MV-4-11 (cell line): Measurements from ENCODE around the gene SCOC.

Experiments
- DNase-seq: peaks from one replicate; lab custom pipeline; 2025; lab: John Stamatoyannopoulos, UW

Gene SCOC

DNA sequence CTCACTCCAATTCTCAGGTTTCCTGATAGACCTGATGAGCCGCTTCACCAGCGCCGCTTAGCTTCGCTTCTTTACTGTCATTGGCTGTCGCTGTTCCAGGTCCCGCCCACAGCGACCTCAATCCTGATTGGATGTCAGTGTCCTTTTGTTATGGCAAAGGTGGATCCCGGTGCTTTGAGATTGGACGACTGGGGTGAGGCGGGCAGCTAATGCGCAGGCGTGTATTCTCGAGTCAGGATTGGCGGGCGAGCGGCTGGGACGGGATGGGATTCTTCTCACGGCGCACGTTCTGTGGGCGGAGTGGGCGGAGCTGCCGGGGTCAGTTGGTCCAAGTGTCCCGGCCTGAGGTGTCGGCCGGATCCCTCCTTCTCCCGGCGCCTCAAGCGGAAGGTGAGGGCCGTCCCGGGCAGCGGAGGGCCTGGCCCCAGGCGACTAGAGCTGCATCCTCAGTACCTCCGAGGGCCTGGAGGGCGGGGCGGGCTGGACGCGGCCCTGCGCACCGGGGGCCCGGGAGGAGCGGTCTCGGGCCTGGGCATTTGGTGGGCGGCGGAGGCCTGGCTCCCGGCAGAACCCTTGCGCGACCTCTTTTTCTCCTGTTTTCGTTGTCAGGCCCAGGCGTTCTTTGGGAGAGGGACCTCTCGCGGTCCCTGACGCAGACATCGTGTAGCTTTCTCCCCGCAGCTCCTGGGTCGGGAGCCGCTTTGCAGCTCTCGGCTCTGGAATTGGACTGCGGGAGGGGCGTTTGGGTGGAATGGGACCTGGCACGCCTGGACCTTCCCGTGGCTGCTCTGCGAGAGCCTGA is at the start of gene SCOC:
TSS of gene SCOC (plus strand) at position 319 of the 802 bp plus-strand sequence. CDS start 5,525 bp downstream, outside the sequence.
- peak; percentile 99 for DNase-seq

DNA sequence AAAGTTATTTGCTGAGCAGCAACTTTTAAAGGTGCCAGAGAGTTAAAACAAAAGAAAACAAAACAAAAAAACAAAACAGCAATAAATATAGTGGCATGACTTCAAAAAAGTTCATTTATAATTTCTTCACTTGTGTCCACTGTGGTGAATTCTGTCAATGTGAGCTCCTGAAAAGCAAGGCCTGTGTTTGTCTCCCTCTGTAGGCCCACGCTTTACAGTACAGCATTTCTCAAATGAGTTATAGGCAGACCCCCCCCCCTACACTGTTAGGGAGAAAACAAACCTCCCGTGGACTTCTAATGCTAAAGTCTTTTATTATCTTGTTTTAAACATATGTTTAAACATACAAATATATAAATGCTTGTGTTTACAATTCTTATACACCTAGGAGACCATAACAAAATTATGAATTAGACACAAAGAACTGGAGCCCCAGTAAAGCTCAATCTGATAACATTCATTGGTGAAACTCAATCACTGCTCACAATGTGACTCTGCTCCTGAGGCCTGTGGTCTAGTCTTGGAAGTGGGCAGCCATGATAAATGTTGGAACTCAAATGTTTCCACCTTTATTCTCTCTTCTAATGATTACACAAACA is 47.0 kb upstream of the SCOC start:
- peak; percentile 6 for DNase-seq

DNA sequence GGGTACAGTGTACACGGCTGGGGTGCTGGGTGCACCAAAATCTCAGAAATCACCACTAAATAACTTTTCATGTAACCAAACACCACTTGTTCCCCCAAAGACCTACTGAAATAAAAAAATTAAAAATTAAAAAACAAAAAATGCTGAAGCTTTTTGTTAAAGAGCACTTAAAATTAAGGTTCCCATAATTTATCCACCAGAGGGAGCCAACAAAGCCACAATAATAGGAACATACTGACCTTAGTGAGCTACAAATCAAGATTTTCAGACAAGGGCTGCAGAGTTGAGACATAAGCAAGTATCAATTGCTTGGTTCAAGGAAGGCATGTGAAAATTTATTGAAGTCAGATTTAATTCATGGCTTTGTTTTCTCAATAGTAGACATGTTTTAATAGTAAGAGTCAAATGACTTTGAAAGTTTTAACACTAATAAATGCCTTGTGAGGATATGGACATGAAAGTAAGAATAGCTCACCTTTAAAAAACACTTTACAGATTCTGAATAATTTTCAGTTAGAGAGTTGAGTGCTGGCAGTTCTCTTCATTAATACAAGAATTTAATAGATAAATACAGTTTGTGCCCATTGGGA is 43.0 kb upstream of the SCOC start:
- peak; percentile 19 for DNase-seq

DNA sequence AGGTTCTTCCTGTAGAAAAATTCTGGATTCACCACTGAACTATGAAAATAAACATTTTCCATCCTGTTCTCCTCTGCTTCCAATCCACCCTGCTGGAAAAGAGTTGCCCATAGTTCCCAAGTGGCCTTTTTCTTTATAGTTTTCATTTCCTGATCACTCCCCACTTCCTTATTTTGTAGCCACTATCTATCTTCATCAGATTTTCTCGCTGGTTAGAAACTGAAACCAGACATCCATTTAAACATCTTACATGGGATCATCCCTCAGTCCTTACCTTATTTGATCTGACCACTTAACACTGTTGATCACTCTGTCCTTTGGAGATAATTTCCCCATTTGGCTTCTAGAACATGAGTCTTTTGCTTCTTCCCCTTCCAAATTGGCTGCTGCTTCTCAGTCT is 42.2 kb upstream of the SCOC start:
- DNase-seq, result peak; percentile 59

DNA sequence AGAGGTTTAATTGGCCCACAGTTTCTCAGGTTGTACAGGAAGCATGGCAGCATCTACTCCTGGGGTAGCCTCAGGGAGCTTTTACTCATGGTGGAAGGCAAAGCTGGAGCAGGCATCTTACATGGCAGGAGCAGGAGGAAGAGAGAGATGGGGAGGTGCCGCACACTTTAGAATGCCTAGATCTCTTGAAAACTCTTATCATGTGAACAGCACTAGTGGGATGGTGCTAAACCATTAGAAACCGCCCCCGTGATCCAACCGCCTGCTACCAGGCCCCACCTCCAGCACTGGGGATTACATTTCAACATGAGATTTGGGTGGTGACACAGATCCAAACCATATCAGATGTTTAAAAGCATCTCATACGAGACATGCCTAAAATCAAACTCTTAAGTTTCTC is 41.6 kb upstream of the SCOC start:
- no peak for DNase-seq

DNA sequence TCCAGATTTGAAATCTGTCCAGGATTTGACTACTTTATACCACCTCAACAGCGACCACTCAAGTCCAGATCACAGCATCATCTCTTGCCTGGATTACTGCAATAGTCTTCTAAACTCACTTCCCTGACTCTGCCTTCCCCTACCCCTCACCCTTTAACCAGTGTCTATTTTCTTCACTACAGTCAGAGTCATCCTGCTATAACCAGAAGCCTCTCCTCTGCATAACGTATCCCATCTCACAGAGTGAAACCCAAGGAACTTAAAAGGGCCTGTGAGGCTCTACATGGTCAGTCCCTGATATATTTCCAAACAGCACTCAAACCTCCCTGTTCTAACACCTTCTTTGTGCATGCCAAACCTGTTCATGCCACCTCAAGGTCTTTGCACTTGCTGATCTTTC is 40.7 kb upstream of the SCOC start:
- DNase-seq, result no peak

DNA sequence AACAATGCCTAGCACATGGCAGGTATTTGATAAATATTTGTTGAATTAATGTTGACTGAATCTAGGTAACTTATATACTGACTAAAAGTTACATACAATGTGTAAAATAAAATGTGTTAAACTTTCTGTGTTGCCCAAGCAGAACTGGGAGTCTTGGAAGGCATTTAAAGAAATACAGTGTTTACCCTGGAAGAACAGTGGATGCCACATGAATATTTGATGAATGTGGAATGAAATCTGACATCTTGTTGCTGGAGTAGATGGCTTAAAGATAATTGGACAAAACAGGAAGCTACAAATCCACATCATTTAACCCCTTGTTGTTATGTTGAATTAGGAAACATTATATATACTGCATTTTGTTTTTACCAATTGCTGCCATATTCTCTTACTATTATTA is 39.9 kb upstream of the SCOC start:
- DNase-seq, result no peak

DNA sequence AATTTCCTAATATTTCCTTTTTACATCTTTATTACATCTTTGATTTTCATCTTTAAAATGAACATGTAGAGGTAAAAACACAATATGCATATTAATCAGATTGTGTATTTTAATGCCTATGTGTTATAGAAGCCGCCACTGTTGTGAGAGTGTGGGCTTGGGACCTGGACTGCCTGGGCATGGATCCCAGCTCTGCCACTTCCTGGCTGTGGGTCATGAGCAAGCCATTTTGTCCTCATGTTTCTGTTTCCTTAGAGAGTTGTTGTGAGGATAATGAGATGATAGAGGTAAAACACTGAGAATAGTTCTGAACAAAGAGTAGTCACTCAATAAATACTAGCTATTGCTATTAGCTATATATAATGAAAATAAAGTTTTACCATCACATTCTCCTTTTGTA is 38.4 kb upstream of the SCOC start:
- DNase-seq, result no peak

DNA sequence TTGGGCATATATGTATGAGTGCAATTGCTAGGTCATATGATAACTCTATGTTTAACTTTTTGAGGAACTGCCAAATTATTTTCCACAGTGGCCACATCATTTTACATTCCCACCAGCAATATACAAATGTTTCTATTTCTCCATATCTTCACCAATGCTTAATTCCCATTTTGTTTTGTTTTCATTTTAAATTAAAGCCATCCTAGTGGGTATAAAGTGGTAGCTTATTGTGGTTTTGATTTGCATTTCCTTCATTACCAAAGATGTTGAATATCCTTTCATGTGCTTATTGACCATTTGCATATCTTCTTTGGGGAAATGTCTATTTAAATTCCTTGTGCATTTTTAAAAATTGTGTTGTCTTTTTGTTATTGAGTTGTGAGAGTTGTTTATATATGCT is 36.7 kb upstream of the SCOC start:
- no peak for DNase-seq

DNA sequence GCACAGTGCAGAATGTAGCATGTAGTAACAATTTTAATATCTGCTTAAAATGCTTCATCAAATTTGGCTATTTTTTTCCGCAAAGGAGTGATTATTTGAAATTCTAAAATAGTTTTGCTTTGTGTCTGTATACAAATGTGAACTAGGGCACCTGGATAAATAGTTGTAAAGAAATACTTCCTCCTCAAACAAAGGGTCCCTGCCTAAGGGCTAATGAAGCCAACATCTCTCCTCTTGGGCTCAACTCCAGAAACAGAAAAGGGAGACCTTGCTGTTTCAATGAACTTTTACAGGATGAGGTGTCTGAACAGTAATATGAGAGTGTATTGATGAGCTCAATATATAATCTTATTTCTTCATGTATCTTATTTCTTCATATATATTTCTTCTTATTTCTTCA is 30.8 kb upstream of the SCOC start:
- no peak for DNase-seq

DNA sequence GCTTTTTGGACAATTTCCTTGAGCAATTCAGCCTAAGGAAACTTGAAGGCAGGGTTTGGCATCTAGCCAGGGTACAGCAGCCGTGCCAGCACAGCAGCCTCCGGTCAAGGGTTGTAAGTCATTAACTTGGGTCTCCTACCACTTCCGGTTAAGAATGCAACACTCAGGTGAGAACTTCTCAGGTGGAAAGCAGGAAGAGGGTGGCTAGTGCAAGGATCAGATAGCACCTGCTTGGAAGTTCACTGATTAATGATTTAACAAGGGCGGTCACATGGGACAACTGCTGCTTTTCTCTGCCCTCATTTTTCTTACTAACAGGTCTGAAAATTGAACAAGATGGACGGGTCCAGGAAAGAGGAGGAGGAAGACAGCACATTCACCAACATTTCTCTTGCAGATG is 30.1 kb upstream of the SCOC start:
- DNase-seq, result no peak

DNA sequence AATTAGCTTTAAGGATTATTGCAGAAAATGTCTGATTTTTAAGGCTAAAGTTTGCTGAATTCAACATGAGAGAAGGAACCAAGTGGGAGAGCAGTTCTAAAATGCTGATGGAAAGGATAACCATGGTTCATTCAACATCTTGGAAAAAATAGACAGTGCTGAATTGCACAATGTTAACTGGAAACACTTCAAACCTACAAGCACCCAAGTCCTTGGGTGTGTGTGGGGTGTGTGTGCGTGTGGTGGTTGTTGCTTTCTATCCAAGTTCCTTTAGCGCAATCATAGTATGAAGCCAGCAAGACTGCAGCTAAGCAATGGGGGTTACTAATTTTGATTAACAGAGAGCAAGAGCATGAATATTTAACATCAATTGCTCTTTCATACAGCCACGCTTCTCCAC is 29.3 kb upstream of the SCOC start:
- DNase-seq, result peak; percentile 3

DNA sequence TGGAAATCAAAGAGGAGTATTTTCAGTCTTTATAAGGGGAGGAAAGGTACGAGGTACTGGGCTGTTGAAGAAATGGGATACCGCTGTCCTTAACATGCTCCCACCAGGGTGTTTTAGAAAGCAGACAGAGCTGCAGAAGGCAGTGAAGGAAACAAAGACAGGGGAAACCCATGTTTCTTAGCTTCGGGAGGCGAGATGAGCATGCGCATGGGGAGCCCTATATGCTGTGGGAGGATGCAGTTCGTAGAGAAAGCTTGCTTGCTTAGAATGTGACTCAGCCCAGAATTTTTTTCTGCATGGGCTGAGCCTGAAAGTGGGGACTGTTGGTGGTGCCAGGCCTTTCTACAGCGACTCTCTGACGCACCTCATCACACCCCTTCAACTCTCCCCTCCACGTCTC is 28.8 kb upstream of the SCOC start:
- DNase-seq, result no peak

DNA sequence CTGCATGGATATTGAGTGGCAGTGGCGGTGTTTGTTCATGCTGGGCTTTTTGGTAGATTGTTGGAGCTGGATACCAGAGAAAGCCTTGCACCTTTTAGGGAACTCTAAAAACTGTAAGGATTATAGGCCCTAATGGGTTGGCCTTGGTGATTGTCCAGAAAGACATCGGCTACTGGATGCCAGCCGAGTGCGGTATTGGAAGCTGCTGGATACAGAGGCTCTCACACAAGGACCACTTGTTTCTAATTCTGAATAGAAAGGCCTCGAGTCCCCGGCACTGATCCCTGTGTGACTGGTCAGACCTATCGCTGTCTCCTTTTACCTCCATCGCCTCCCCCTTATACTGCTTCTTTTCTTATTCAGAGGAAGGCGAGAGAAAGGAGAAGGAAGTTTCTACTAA is 27.3 kb upstream of the SCOC start:
- DNase-seq, result no peak

DNA sequence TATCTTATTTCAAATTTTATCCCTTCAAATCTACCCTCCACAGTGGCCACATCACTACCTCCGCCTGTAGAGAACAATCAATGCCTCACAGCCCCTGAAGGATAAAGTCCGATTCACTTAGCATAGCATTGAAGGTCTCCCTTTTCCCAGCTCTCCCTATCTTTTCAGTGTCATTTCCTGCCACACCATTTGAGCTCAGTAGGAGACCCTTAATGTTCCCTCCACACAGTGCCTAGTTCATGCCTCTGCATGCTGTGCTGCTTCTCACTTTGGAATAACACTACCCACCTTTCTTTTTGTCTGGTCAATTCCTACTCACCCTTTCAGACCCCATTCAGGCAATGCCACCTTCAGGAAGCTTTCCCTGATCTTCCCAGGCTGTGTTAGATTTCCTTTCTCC is 23.6 kb upstream of the SCOC start:
- no peak for DNase-seq

DNA sequence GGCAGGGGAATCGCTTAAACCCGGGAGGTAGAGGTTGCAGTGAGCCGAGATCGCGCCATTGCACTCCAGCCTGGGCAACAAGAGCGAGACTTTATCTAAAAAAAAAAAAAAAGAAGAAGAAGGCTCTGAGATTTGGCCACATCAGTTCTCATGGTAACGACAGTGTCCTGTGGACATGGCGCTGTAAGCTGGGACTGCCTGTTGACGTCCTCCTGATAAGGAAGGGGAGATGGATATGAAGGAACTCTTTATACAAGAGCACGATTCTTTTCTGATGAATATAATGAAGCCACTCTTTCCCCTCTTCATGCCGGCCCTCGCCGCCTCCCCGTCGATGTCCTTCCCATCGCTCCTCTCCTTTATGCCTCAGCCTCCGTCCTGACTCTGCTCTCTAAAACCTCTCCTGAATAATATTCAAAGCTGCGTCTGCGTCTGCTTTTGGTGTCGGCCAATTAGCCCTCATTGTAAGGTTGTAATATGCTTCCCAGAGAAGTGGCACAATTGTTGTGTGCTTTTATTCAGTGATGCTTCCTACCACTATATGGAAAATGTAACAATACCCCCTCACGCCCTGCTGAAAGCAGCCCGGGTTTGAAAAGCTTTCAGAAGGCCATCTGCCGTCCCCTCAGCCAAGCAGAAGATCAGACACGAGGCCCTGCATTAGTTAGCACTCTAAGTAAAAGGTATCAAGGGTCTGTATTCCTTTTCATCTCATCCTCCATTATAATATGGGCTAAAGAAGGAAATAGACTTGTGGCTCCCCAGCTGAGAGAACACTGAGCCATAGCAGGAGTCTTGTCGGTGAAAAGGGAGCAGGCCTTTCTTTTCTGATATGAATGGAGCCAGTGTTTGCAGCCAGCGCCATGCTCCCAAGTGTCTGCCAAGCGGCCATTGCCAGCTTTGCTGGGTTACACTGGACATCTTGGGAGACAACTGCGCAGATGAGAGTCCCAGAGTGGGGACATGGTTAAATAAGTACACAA is 22.1 kb upstream of the SCOC start:
- no peak for DNase-seq

DNA sequence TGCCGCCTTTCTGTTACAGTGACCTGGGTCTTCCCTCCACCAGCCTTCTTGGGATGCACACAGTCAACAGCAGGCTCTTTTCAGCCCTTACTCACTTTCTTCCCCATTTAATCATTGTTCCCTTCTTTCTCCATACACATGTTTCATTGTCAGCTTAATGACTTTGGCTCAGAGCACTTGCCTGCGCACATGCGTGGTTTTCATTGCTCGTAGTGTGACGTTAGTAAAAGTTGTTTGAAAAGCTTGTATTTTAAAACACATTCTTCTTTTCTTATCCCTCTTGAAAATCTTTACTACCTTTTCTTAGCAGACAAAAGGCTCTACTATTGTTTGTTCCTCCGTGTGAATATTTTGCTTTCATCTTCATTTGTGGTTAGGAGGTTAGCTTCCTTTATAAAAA is 19.7 kb upstream of the SCOC start:
- no peak for DNase-seq

DNA sequence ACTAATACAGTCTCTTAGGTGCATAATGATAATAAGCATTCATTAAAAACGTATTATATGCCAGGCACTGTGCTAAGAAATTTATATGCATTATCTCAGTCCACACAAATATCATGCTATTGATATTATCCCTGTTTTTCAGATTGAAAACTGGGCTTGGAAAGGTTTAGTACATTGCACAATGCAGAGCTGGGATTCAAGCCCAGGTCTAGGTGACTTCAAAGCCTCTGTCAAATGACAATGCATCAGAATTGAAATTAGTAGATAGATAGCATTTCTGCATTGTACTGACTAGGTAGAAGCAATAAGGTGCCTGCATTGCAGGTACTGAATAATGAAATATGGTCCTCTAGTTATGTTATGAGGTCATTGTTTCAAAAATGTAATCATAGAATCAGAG is 18.2 kb upstream of the SCOC start:
- no peak for DNase-seq

DNA sequence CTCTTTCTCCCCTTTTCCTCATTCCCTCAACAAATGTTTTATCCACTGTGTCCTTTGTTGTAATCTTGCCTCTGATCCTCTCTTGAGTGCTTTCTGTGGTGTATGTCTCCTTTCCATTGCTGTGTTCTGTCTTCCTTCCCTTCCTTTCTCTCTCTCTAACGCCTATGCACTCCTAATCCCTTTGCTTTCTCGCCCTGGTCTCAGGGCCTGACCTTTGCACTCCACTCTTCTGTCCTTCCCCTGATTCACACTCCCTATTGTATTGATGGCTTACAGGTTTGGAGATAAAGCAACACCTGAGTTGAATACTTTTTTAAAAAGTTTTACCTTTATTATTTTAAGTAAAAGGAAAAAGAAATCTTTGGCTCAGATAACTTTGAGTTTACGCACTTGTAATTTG is 15.6 kb upstream of the SCOC start:
- no peak for DNase-seq

DNA sequence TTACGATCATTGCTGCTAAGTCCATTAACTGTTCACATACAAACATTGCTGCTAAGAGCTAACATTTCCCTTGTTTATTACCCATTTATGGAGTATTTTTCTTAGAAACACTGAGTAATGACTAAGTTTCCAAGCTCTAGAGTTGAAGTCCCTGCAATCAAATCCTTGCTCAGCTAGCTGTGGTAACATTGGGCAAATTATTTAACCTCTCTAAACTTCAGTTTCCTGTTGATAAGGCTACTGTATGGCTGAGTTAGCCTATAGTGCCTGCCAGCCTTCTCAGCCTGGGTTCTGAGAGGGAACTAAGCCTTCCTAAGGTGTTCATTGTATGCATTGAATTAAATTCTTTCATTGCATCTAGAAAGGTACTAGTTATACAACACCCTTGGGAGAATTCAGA is 15.2 kb upstream of the SCOC start:
- no peak for DNase-seq

DNA sequence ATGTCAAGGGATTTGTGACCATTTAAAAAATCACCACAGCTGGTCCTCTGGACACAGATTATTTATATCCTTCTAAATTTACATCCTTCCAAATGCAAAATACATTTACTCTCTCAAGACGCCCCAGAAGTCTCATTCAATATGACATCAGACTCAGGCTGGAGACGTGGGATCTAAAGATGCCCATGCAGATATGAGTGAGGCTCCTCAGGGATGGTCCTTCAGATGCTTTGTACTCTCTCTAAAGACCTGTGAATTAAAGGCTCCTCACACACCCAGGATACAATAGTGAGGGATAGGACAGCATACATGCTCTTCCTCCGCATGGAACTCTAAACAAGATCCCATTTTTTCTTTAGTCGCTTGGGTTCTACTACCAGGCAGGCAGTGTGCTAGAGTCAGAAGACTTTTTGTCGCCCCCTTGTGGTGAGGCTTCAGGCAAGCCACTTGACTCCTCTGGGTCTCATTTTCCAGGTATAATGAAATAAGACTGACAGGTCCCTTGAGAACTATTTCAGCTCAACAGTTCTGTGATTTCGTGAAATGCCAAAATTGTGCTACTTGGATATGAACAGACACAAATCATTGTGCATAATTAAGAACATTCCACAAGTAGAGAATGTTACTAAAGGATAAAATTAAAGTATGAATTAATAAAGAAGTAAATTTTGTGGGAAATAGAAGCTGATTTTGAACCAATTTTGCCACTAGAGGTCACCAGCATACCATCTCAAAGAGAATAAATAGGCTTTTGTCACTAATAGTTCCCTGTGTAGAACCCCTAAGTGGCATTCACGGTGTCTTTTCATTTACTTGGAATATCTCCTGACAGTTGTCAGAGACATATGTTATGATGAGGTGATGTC is 13.7 kb upstream of the SCOC start:
- peak; percentile 68 for DNase-seq
